Gastroesophageal sphincter (tissue), 4 donors: ENCODE data around the gene PIM3. TPM values are rescaled to one million over a fixed set of nuclear protein-coding genes. Genes with fewer than 3 reads are reported as not detected.
"Not testable (repeated sequence)": the region's sequence is repeated elsewhere in the genome, so short reads cannot be mapped to it uniquely, and the experiment has no call there.

Experiments used
- ATAC-seq: fragments of 150-250 bp; one replicate; pipeline ENCODE4 v1.9.1; 2016; ENCODE audit warnings: mild to moderate bottlenecking, moderate library complexity
- H3K27ac ChIP-seq, 4 donors: fragments of 200-600 bp; sonication (generic) in 3 of 4; 1 replicate in 3 of 4; 2 replicates in 1 of 4; pipeline ENCODE4 v1.5.1; 2016 to 2019
- H3K27me3 ChIP-seq: fragments of 200-600 bp; sonication (generic); one replicate; pipeline ENCODE4 v1.5.1; 2019
- H3K36me3 ChIP-seq, 2 donors: fragments of 200-600 bp; sonication (generic); one replicate each; pipeline ENCODE4 v1.5.1; 2019; ENCODE audit warnings: control low read depth in 1 of 2
- H3K4me1 ChIP-seq, 3 donors: fragments of 200-600 bp; sonication (generic); 1 replicate in 2 of 3; 2 replicates in 1 of 3; pipeline ENCODE4 v1.5.1; 2016 to 2019; ENCODE audit warnings: control low read depth in 2 of 3
- H3K4me3 ChIP-seq, 2 donors: fragments of 200-600 bp; sonication (generic); one replicate each; pipeline ENCODE4 v1.5.1; 2019; ENCODE audit warnings: mild to moderate bottlenecking in 1 of 2, moderate library complexity in 1 of 2
- H3K9me3 ChIP-seq, 3 donors: fragments of 200-600 bp; sonication (generic); one replicate each; pipeline ENCODE4 v1.5.1; 2017 to 2019; ENCODE audit warnings: control low read depth in 2 of 3
- CTCF ChIP-seq, 4 experiments: fragments of 200-600 bp in 2 of 4; fragments of 450-650 bp in 2 of 4; sonication (generic) in 1 of 4; IDR thresholded peaks; one replicate each; pipeline ENCODE4 v1.5.1; 2017 to 2019; ENCODE audit warnings: antibody characterized with exemption in 4 of 4, mild to moderate bottlenecking in 2 of 4, moderate library complexity in 2 of 4
- EP300 ChIP-seq: sonication (generic); formaldehyde crosslinking; IDR thresholded peaks from one replicate; pipeline ENCODE4 v1.6.1; 2017; ENCODE audit warnings: antibody characterized with exemption, mild to moderate bottlenecking
- POLR2A ChIP-seq, 2 donors: fragments of 450-650 bp; IDR thresholded peaks; one replicate each; pipeline ENCODE4 v1.6.1; 2017; ENCODE audit warnings: antibody characterized with exemption in 2 of 2, mild to moderate bottlenecking in 2 of 2, moderate library complexity in 1 of 2
- POLR2AphosphoS5 ChIP-seq: sonication (generic); formaldehyde crosslinking; IDR thresholded peaks from one replicate; pipeline ENCODE4 v1.6.1; 2017; ENCODE audit warnings: antibody characterized with exemption
- WGBS, 2 donors: methylation state at CpG; one replicate each; pipeline ENCODE4 v1.1.5; 2018; ENCODE audit warnings: low coverage in 1 of 2; 5-methylcytosine and 5-hydroxymethylcytosine counted together
- total RNA-seq, 4 donors: library from RNA; depleted of rRNA; stranded (reverse); fragments of >200 nt; gene quantifications; one replicate each; pipeline ENCODE4 v1.1.0, GENCODE V29; 2016

The PIM3 gene
- total RNA-seq, 4 donors from 2014 or later: 30.0 to 58.3 (median 46.4) TPM

- Histone ChIP-seq H3K9me3 (no peaks in the 10 kb centered on the region), H3K4me3 (no peak overlapping the region), H3K27me3 (no peaks in the 10 kb centered on the region), H3K4me1 (no peaks in the 10 kb centered on the region), H3K36me3 (no peaks in the 10 kb centered on the region), H3K27ac (no peak overlapping the region)
- no peak for TF ChIP-seq CTCF (IDR thresholded peaks at IDR 0.05)
- TF ChIP-seq POLR2AphosphoS5: no peak
- no peak for TF ChIP-seq POLR2A (IDR thresholded peaks at IDR 0.05)
- no peak for TF ChIP-seq EP300
- ATAC-seq: no peak
- WGBS, 2 donors: no CpG with 5 or more reads among the region's 13 CpGs
These were observed 16.1 kb upstream of the PIM3 start for GRCh38 chr22:49944399-49944891.

- WGBS, 2 donors: no CpG with 5 or more reads among the region's 17 CpGs
- H3K27ac ChIP-seq, H3K4me1 ChIP-seq, H3K27me3 ChIP-seq, H3K4me3 ChIP-seq, H3K36me3 ChIP-seq, ATAC-seq, H3K9me3 ChIP-seq: not testable (repeated sequence)
These were observed 15.4 kb upstream of the PIM3 start for GRCh38 chr22:49945042-49945794.

GRCh38 chr22:49946612-49947295 lies 13.8 kb upstream of the PIM3 start:
- no peaks in the 10 kb centered on the region for H3K27me3 ChIP-seq
- H3K4me1 ChIP-seq: peaks cover 0 to under 1% (median 0%) of the 10 kb centered on the region in 3 donors
- no peaks in the 10 kb centered on the region for H3K36me3 ChIP-seq
- whole genome bisulfite sequencing, 2 donors: 82% methylated on average over 9 of the region's 17 CpGs; no CpG with 5 or more reads in 1 of the 2 donors
- no peak overlapping the region for H3K27ac ChIP-seq
- no peak for ATAC-seq
- H3K4me3 ChIP-seq: no peak overlapping the region
- TF ChIP-seq CTCF (IDR thresholded peaks at IDR 0.05) (no peak), POLR2A (IDR thresholded peaks at IDR 0.05) (no peak), EP300 (no peak), POLR2AphosphoS5 (no peak)
- no peaks in the 10 kb centered on the region for H3K9me3 ChIP-seq

GRCh38 chr22:49947296-49947622 lies 13.3 kb upstream of the PIM3 start:
- TF ChIP-seq CTCF (IDR thresholded peaks at IDR 0.05): no peak
- TF ChIP-seq EP300: no peak
- no peak for TF ChIP-seq POLR2A (IDR thresholded peaks at IDR 0.05)
- TF ChIP-seq POLR2AphosphoS5: no peak
- no peak overlapping the region for H3K27ac ChIP-seq
- ATAC-seq: no peak

GRCh38 chr22:49948116-49948957 lies 12.2 kb upstream of the PIM3 start:
- ATAC-seq: no peak
- Histone ChIP-seq H3K4me3 (no peak overlapping the region), H3K4me1 (peaks cover 0 to 15% (median 13%) of the 10 kb centered on the region in 3 donors), H3K9me3 (no peaks in the 10 kb centered on the region), H3K27ac (no peak overlapping the region), H3K36me3 (no peaks in the 10 kb centered on the region), H3K27me3 (no peaks in the 10 kb centered on the region)
- TF ChIP-seq POLR2AphosphoS5: no peak
- WGBS, 2 donors: no CpG with 5 or more reads among the region's 23 CpGs

More at GRCh38 chr22:49947296-49947622, 13.3 kb upstream of the PIM3 start:
- Histone ChIP-seq H3K36me3 (no peaks in the 10 kb centered on the region), H3K4me1 (peaks cover 0 to 5% (median 4%) of the 10 kb centered on the region in 3 donors), H3K9me3 (no peaks in the 10 kb centered on the region), H3K4me3 (no peak overlapping the region), H3K27me3 (no peaks in the 10 kb centered on the region)
- WGBS, 2 donors: 100% methylated on average over 2 of the region's 6 CpGs; no CpG with 5 or more reads in 1 of the 2 donors
